ENCODE measurements around the gene PMPCA.
"Not testable (repeated sequence)": the region's sequence is repeated elsewhere in the genome, so short reads cannot be mapped to it uniquely, and the experiment has no call there.

Gene PMPCA

GRCh38 chr9:136393531-136393930 lies 16.9 kb upstream of the PMPCA start:
- no peak for DNase-seq (ENCODE audit: low read depth in 4 of 4, low spot score in 1 of 4)

DNA sequence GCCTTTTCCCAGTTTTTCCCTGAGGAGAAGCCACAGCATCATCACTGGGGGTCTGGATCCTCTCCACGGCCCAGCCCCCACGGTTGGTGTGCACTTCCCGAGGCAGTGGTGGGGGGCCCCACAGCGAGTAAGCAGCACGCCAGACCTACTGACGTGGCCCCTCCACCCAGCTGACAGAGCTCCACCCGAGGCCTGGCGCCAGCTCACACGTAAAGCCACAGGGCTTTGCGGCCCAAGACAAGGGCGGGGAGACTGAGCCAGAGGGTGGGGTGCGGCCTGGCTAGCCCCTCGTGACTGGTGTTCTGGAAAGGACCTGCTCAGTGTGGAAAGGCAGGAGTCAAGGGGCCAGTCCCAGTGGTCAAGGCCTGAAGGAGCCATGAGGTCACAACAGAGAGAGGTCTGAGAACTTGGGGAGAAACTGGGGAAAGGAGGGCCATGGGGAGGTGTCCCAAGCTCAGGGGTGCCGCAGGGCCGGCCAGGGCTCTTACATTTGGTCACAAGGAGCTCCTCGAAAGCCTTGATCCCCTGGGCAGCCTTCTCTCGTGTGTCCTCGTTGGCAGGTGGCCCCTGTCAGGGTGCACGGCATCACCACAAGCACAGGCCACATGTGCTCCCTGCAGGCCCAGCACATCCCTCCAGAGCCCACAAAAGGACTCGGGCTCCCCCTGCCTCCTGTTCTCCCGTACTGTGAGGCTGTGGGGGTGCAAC lies 16.0 kb upstream of the PMPCA start:
- no peak for DNase-seq (ENCODE audit: low read depth in 4 of 4, low spot score in 1 of 4)

DNA sequence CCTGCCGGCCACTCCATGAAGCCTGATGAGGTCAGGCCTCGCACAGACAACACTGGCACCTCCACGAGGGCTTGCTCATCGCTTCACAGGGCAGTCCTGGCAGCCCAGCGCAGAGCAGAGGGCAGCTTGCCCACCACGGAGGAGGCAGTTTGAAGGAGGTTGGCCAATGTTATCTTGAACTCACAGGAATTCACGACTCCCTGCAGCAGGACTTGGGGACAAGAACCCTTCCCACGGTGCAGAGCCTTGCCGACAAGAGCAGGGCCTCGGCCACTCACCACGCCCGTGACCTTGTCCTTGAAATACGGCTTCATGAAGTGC lies 15.5 kb upstream of the PMPCA start:
- DNase-seq (ENCODE audit: low read depth in 4 of 4, low spot score in 1 of 4) = no peak

DNA sequence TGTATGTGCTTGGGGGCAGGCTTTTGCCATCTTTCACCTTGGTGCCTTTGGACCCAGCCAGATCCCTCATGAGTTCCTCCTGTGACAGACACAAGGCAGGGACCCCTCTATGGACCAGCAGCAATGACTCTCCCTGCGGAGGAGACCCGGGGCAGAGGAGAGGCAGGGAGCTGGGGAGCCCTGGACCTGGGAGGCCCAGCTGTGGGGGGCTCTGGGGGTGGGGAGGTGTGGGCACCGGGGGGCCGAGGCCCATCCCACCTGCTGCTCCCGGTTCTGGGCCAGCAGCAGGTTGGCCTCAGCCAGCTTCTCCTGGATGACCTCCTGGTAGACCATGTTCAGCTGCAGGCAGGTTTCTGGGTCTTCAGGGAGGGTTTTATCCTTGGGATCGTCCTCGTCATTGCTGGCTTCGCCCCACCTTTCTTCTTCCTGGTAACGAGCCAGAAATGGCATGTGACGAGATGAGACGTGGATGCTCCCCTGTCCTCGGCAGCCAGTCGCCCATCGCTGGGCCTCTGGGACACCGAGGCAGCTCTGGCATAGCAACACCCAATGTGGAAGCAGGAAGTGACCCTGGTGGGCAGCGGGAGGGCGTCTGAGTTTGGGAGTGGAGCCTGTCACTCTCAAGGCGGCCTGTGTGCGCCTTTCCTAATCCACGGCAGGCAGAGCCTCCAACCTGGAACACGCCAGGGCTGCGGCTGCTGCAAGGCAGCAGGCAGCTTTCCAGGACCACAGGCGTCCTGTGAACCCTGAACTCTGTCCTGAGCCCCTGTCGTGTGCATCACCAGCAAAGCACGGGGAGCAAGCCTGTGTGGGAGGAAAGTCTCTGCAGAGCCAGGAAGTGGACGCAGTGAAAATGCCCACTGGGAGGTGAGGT lies 14.9 kb upstream of the PMPCA start:
- DNase-seq (ENCODE audit: low read depth in 4 of 4, low spot score in 1 of 4) = no peak

DNA sequence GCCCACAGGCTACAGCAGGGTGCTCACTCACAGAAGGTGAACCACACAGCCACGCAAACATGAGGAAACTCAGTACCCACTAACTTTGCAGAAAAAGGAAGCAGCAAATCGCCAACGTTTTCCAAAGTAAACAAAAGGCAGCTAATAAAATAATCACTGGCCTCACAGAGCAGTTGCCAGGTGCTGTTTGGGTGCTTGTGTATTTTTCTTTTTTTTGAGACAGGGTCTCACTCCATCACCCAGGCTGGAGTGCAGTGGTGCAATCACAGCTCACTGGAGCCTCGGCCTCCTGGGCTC lies 14.3 kb upstream of the PMPCA start:
- no peak for DNase-seq (ENCODE audit: low read depth in 4 of 4, low spot score in 1 of 4)

- no peak for DNase-seq (ENCODE audit: low read depth in 4 of 4, low spot score in 1 of 4)
These were observed 12.8 kb upstream of the PMPCA start for GRCh38 chr9:136397643-136398042.

GRCh38 chr9:136398286-136398685 lies 12.2 kb upstream of the PMPCA start:
- DNase-seq (ENCODE audit: low read depth in 4 of 4, low spot score in 1 of 4) = no peak

DNA sequence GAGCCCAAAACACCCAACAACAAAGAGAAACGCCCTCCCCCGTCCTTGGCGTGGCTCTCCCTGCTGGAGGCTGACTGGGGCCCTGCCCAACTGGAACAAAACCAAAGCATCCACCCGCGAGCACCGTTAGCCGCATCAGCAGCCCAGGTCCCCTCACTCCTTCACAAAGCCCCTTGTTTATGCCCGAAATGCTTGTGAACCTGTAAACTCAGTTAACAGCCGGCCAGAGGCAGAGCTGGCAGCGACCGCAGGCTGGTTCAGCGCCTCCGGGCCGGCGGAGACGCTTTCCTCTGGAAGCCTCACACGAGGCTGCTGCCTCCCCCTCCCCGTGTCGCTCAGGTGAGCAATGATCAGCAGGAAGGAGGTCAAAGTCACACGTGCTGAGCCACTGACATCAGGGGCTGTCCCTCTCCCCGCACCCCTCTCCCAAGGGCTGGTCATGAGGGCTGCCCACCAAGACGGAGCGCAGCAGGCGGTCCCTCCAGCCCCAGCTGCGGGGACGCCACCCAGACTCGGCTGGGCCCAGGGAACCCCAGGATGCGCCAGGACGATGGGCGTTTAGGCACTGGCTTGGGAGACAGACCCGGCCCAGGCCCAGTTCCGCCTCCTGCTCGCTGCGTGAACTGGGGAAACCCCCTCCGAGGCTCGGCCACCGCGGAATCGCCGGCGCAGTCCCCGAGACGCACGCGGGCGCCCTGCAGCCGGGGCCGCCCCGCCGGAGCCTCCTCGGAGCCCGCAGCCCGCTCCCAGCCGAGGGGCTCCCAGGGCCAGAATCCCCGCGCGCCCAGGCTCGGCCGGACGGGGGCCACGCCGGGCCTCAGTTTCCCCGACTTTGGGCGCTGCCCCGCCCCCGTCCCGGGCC lies 11.1 kb upstream of the PMPCA start:
- DNase-seq (ENCODE audit: low read depth in 4 of 4, low spot score in 1 of 4) = peak in 1 of 4 experiments; percentile 25

GRCh38 chr9:136400038-136400834 lies 10.2 kb upstream of the PMPCA start, which contains the start of gene SNAPC4:
SNAPC4 (minus strand) TSS chr9:136400170; CDS start chr9:136398428, 1,742 bp downstream.
- peak; percentile 66 to 84 (median 78) for DNase-seq (ENCODE audit: low read depth in 4 of 4, low spot score in 1 of 4)

- DNase-seq (ENCODE audit: low read depth in 4 of 4, low spot score in 1 of 4) = no peak
These were observed 9.1 kb upstream of the PMPCA start for GRCh38 chr9:136401173-136401922.

DNA sequence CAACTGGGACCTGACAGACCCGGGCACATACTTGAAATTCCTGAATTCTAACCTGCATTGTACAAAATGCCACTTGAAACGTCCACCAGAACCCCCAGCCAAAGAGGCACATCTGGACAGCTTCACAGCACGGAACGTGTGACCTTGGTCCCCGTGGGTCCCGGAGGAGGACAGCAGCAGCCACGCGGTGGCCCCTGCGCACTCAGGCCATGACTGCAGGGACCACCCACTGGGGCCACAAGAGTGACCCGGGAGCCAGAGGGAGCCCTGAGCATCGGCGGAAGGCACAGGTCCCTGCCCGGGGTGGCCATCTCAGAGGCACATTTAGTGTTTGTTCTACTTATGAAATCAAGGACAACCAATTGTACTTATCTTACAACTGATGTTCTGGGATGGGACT lies 8.4 kb upstream of the PMPCA start:
- DNase-seq (ENCODE audit: low read depth in 4 of 4, low spot score in 1 of 4) = no peak

GRCh38 chr9:136403538-136403914 lies 6.9 kb upstream of the PMPCA start:
- DNase-seq (ENCODE audit: low read depth in 4 of 4, low spot score in 1 of 4) = peak in 3 of 4 experiments; percentile 37 to 69 (median 58)

DNA sequence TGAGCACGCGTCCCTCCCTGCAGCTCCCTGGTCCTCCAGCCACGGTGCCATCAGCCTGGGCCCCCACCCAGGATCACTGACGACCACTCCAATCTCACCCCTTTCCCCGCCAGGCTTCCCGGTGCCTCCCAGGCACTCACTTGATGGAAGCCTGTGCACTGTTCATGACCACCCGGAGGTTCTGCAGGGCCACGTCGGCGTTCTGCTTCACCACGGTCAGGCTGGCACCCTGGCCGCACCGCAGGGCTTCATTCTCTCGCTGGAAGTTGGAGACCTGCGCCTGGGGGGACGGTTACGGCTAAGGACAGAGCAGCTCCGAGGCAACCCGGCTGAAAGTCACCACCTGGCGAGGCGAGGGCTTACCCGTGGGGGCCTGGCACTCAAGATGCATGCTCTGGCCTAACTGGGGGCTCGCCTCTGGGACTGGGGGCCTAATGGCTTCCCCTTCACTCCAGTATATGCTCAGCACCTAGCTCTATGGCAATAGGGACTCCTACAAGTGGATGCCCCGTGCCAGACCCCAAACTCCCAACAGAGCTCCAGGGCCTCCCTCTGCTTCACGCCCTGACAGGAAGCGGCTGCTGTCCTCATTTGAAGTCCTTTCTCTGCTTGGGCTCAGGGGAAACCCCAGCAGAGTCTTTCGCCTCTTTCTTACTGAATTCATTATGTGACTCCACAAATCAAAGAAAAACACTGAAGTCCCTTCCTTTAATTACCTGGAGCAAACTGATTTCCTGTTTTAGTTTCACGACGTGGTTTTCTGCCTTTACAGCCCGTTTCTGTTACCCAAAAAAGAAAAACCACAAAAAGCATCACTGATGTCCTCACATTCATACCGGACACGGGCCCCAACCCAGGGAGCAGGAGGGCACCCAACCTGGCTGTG lies 6.3 kb upstream of the PMPCA start:
- DNase-seq (ENCODE audit: low read depth in 4 of 4, low spot score in 1 of 4) = peak in 1 of 4 experiments; percentile 25

DNA sequence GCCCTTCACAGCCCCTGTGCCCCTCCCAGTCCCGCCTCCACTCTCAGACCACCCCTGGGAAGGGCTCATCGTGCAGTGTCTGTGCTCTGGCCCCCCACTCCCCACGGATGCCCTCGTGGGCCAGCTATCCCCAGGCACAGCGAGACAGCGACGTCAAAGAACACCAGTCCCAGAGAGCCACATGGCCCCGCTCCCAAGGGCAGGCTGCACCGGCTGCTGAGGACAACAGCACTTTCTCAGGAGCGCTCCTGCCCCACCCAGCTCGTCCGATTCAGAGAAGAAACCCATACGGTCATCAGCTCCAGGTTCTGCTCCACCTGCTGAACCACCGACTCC lies 5.7 kb upstream of the PMPCA start:
- DNase-seq (ENCODE audit: low read depth in 4 of 4, low spot score in 1 of 4) = no peak

- no peak for DNase-seq (ENCODE audit: low read depth in 4 of 4, low spot score in 1 of 4)
These were observed 5.0 kb upstream of the PMPCA start for GRCh38 chr9:136405481-136405880.

DNA sequence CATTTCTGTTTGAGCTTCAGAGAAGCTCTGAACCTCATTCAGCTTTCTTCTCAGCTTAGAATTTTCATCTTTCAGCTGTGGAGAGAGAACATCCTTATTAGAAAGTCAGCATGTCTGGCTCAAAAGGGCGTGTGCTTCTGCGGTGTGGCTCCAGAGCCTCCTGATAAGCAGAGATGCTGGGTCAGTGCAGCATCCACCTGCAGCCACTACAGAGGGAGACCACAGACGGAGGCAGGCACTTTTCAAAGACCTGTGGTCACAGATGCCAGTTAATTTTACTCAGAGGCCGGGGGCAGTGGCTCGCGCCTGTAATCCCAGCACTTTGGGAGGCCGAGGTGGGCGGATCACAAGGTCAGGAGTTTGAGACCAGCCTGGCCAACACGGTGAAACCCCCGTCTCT lies 4.6 kb upstream of the PMPCA start:
- not testable (repeated sequence) for DNase-seq (ENCODE audit: low read depth in 4 of 4, low spot score in 1 of 4)

DNA sequence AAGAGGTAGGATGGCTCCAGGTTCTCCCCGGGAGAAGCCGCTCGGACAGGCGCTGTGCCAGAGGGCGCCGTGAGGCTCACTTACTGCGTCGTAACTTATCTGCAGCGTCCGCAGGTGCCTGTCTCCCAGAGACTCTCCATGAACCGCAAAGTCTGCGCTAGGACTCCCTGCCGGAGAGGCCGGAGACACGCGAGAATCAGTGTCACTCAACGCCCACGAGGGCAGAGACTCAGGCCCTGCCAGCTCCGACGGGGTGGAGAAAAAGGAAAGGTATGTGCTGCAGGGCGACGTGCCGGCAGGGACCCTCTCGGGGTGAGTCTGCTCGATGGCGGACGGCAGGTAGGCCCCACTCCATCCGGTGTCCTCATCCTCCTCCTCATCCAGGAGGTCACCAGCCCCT lies 3.4 kb upstream of the PMPCA start:
- not testable (repeated sequence) for DNase-seq (ENCODE audit: low read depth in 4 of 4, low spot score in 1 of 4)

- DNase-seq (ENCODE audit: low read depth in 4 of 4, low spot score in 1 of 4) = no peak
These were observed 2.5 kb upstream of the PMPCA start for GRCh38 chr9:136407911-136408310.
